GM19035 (cell line): ENCODE results near the gene SEBOX.
"Not testable (repeated sequence)": the region's sequence is repeated elsewhere in the genome, so short reads cannot be mapped to it uniquely, and the experiment has no call there.

Source experiments
- ATAC-seq: cut with Tn5 transposase; IDR thresholded peaks from one replicate; pipeline ENCODE4 v1.9.1; 2021; ENCODE audit not compliant: unreplicated experiment

SEBOX gene

DNA sequence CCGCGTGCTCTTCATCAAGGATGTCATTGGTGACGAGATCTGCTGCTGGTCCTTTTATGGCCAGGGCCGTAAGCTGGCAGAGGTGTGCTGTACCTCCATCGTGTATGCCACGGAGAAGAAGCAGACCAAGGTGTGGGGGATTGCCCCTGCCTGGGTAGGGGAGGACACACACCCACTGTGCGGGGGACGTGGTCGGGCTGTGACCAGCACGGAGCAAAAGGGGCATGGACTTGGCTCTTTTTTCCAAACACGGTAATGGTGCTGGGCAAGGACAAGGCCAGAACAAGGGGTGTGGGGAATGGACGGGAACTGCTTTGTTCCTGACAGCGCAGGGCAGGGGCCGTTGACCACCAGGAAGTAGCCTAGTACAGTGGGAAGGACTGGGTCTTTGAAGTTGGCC, 22.7 kb downstream of the SEBOX start:
- ATAC-seq: no peak

GRCh38 chr17:28341516-28341915, 23.5 kb downstream of the SEBOX start:
- ATAC-seq: no peak

DNA sequence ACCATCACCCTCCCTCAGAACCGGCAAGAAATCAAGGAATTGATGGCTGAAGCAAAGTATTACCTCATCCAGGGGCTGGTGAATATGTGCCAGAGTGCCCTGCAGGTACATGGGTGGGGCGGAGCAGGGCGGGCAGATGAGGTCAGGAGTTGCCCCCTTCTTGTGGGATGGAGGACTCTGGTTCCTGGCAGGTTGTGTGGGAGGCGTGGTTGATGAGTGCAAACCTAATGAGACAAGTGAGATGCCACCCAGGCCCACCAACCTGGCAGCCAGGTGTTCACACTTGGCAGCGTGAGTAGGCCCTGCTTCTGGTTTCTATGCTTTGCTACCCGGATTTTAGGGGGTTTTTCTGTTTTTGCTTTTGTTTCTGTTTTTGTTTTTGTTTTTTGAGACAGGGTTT, 24.6 kb downstream of the SEBOX start:
- no peak for ATAC-seq

DNA sequence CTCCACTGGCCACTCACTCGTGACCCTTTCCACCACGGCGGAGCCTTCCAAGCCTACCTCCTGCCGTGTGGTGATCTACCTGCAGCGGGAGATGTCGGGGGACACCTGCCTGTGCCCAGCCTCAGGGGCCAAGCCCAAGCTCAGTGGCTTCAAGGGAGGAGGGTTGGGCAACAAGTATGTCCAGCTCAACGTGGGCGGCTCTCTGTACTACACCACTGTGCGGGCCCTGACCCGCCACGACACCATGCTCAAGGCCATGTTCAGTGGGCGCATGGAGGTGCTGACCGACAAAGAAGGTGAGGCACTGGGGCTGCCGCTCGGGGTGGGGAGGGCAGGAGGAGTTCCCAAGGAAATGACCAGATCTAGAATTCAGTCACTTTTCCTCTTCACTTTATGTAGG, 25.6 kb downstream of the SEBOX start:
- no peak for ATAC-seq

GRCh38 chr17:28338769-28339212, 26.2 kb downstream of the SEBOX start:
- not testable (repeated sequence) for ATAC-seq

DNA sequence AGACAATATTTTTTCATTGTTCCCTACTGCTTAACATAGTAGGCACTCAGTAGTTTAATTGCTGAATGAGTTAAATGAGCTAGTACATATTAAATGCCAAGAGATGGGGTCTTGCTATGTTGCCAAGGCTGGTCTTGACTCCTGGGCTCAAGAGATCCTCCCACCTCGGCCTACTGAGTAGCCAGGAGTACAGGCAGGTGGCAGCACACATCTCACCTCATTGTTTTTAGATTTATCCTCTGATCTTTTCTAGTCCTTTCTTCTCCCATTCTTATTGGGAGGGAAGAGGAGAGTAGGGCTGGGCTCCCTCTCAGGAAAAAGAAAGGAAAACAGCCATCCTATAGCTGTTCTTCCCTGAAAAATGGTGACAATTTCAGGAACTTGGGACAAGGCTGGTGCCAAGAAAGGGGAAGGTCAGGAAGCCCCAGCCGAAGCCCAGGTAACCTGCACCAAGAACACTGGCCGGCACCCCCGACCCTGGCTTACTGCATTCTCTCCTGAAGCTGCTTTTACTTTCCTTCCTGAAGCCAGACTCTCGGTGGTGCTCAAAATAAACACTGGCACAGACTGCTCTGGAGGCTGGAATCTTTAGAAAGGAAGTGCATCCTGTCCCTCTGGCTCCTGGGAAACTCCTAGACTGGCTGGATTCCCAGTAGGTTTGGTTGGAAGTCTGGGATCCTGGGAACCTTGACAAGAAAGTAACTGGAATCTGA, 26.8 kb downstream of the SEBOX start:
- no peak for ATAC-seq

DNA sequence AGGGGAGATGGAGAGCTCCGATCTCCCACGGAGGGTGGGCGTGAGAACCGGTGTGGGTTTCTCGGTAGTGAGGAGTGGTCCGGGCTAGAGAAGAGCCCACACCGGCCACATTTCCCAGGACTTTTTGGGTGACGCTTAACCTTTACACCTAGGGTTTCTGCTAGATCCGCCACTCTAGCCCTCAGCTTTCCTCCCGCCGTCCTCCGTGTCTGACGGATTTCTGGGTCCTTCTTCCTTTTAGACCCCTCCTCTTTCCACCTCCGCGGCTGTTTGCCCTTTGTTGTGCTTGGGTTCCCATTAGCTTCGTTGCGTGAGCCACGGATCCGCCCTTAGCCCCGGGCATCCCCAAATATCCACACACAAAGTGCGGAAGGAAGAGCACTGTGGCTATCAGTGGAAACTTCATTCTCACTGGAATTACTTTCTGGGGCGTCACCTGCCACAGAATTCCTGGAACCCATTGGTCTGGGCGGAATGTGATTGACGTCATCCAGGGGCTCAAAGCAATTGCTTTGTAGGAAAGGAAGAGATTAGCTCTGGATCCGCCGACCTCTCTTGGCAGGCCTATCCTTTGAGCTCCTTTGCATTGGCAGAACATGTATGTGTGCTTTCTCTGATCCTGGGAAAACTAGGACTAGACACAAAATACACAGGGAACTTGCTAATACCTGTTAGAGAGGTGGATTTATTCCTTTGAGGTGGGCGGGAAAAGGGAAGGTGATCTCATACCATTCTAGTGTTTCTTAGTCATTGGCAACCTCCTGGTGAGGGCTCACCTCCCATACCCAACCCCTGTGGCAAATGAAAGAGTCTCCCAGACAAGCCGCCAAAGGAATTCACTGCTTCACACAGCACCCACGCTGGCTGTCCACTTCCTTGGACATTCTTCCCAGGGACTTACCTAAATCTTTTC, 28.8 kb downstream of the SEBOX start:
- peak; percentile 7 for ATAC-seq

GRCh38 chr17:28335201-28335958, 29.6 kb downstream of the SEBOX start, which contains the start of the genes IFT20 and TNFAIP1:
TSS of gene IFT20 (minus strand) at chr17:28335472. CDS start at chr17:28331985, 3,487 bp downstream.
TSS of gene TNFAIP1 (plus strand) at chr17:28335761. CDS start at chr17:28339522, 3,761 bp downstream.
- ATAC-seq: peak; percentile 95

- ATAC-seq: no peak
These were observed 30.3 kb downstream of the SEBOX start for GRCh38 chr17:28334666-28335200.

DNA sequence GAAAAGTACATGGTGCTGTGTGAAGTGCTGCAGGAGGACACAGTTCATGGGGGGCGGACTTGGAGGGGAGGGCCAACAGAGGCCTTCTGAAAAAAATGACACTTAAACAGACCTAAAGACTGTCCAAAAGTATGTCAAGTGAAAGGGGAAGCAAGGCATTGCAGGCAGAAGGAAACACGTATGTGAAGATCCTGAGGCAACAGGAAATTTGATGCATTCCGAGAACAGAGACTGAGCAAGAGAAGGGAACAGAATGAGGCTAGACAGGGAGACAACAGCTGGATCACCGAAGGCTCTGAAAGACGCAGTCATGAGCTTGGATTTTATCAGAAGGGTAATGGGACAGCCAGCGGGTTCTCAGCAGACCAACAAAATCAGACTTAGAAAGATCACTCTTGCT, 30.8 kb downstream of the SEBOX start:
- no peak for ATAC-seq

DNA sequence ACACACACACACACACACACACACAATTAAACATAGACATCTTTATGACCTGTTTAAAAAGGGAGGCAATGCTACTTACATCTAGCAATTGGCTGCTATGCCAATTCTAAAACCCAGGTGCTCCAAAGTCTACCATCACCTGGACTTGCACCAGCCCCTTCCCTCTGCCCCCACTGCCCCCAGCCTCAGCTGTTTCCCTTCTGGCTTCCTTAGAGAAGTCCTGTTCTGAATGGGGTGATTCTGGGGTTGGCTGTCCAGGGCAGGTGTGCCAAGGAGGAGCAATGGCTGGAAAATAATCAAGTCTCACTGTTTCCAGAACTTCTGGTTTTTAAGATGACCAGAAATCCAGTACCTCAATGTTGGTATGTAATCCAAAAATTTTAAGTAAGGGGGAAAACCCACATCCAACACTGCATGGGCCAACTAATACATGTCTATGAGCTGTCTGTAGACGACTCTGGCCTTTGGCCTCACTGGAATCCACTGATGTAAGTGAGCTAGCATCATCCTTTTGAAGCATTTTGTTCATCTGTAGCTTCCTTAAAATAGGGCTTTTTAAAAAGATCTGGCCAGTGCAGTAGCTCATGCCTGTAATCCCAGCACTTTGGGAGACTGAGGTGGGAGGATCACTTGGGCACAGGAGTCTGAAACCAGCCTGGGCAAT, 31.8 kb downstream of the SEBOX start:
- ATAC-seq: no peak

DNA sequence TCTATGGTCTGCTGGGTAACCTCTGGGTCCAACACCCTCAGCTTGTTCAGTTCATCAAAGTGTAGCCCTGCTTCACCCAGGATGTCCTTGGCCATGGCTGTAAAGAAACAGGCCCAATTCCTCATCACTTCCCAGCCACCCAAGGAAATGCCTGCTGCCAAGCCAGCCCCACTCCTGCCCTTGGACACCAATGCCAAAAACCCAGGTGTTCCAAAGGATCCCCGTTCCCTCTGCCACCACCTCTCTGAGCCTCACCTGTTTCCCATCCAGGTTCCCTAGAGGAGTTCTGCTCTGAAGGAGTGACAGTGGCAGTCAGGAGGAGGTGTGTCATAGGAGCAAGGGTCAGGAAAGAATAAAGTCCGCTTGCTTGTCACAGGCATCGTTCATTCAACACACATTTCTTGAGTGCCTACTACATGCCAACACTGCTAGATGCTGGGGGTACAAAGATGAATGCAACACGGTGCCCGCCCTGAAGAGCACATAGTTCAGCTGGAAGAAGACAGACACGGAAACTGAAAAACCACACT, 33.0 kb downstream of the SEBOX start:
- ATAC-seq: no peak

DNA sequence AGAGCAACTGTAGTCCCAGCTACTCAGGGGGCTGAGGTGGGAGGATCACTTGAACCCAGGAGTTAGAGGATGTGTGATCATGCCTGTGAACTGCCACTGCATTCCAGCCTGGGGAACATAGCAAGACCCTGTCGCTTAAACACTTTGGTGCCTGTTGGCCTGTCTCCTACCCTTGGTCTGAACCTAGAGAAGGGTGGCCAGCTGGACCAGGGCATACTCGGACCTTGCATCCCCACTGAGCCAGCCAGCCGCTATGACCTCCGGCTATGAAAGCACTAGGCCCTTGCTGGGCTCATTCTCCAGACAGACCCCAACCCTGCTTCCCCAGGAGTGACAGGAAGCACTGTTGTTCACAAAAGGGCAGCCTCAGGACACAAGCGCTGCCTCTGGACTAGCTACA, 34.3 kb downstream of the SEBOX start:
- no peak for ATAC-seq

DNA sequence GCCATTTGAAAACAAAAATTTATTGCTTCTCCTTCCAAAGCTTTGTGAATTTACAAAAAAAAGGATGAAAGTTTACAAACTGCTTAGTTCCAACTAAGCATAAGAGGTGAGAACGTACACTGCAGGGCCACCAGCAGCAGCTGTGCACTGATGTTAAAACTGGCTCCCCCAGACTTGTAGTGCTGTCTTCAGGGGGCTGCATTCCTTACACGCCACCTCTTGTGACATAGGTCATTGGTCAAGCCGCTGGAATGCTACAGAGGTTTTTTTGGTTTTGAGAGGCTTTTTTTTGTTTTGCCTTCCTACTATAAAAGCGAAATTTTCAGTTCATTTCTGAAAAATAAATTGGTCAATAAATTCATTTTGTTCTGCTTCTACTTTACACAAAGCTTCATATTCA, 36.7 kb downstream of the SEBOX start:
- ATAC-seq: no peak

GRCh38 chr17:28327709-28328108, 37.3 kb downstream of the SEBOX start:
- no peak for ATAC-seq

DNA sequence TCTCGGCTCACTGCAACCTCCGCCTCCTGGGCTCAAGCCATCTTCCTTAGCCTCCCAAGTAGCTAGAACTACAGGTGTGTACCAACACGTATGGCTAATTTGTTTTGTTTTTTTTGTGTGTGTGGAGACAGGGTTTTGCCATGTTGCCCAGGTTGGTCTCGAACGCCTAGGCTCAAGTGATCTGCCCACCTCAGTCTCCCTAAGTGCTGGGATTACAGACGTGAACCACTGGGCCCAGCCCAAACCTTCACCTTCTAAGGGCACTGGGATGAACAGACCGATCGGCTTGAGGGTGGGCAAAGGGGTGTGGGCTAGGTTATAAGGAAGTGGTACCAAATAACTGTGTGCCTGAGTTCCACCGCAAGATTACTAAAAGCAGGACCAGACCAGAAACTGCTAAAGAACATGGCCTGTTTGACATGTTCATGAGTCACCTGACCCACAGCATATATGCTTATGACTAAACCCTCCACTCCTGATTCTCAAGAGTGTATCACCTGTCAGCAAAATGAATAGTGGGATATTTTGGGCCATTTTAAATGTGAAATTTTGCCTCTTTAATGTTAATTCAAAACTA, 37.9 kb downstream of the SEBOX start:
- ATAC-seq: peak; percentile 58

DNA sequence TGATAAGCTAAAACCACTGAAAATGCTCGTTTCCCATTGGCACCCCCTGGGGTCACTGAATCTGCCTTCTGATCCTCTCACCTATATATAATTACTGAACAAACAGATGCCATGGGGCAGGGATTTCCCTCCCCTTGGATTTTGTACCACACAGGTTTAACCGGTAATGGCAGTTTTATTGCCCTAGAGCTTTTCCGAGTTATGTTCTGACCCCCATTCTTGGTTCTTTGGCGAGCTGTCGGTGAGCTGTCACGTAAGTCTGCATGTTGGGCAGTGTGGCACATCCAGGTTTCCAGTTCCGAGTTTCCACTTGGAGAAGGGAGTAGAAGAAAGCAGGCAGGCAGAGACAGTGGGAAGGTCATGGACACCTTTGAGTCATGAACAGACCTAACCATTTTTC, 38.9 kb downstream of the SEBOX start:
- no peak for ATAC-seq

DNA sequence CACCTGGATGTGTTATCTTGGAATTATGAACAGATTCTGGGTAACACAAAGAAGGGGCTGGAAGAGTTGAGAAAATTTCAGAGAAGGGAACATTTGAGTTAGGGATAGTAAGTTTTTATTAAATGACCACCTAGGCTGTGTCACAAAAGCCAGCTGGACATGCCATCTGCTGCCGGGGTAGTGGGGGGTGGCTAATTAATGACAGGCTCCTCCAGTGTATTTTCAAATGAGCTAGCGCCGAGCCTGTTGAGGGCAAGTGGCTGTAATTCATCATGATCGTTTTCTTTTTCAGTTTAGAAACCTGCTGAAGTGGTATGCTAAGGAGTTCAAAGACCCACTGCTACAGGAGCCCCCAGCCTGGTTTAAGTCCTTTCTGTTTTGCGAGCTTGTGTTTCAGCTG, 39.8 kb downstream of the SEBOX start:
- no peak for ATAC-seq

DNA sequence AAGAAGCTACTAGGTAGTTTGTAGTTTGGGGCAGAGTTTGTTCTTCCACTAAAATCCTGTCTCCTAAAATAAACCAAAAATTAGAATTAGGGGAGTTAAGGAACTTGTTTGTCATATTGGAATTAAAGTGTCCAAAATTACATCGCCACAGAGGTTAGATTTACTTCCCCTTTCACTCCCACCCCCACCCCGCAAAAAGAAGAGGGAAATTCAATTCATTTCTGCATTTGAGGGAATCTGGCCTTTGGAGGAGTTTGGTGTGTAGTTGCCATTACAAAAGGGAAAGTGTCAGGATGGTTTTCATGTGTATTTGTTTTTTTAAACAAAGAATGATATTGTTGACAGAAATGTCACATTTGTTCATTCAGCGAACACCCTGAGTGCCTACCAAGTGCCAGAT, 40.2 kb downstream of the SEBOX start:
- ATAC-seq: no peak

DNA sequence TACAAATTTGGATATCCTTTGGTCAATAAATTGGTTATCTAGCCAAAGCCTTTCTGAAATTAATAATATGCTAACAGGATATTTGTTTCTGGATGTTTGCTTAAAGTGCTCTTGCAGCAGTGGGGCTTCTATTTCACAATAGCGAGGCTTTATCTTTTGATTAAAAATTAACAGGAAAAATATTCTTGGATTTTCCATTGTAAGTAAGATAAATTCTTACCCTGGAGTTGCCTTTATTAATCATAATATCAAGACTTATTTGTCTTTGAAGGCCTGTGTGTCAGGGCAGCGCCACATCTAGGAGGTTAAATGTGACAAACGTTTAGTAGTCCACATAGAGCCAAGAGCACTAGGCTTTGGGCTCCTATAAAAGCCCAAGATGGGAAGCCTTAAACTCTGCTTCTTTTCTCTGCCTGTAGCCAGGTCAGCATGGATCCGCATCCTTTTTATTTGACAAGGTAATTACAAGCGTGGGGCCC, 40.7 kb downstream of the SEBOX start:
- no peak for ATAC-seq
